Measurements from ENCODE around the gene NAA25. TPM values are rescaled to one million over a fixed set of nuclear protein-coding genes. Genes with fewer than 3 reads are reported as not detected.
A peak's percentile ranks its signal among the peaks of the same experiment; 100 is the strongest.

The NAA25 gene
- total and polyA plus RNA-seq, 9 of the 15 experiments (the other 6 are each of a cell fraction or from before 2014, with no cell fraction given): 26.6 to 59.6 (median 48.9) TPM

DNA sequence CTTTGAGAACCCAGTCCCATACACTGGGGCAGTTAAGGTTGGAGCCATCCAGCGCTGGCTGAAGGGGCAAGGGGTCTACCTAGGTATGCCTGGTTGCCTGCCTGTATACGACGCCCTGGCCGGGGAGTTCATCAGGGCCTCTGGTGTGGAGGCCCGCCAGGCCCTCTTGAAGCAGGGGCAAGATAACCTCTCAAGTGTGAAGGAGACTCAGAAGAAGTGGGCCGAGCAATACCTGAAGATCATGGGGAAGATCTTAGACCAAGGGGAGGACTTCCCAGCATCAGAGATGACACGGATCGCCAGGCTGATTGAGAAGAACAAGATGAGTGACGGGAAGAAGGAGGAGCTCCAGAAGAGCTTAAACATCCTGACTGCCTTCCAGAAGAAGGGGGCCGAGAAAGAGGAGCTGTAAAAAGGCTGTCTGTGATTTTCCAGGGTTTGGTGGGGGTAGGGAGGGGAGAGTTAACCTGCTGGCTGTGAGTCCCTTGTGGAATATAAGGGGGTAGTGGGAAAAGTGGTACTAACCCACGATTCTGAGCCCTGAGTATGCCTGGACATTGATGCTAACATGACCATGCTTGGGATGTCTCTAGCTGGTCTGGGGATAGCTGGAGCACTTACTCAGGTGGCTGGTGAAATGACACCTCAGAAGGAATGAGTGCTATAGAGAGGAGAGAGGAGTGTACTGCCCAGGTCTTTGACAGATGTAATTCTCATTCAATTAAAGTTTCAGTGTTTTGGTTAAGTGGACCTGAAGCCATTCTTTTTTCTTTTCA is 86.2 kb downstream of the NAA25 start:
- FAIRE-seq (no peak), DNase-seq (ENCODE audit: extremely low read depth in 1 of 4, low spot score in 3 of 4) (no peak), ATAC-seq (peak; percentile 23)
- Histone ChIP-seq H2AFZ (ENCODE audit: low read depth, low read length) (no peak overlapping the region), H3K9me1 (ENCODE audit: control insufficient read depth, insufficient read depth, low read length) (no peaks in the 10 kb centered on the region), H4K20me1 (replicated peaks; ENCODE audit: control insufficient read depth, insufficient read depth, low read length) (peaks cover 8% of the 10 kb centered on the region; the same call in 1 of the 2 replicates), H3K9me3 (replicated peaks; ENCODE audit: control insufficient read depth, insufficient read depth, low read depth, low read length) (no peaks in the 10 kb centered on the region), H3K79me2 (ENCODE audit: control insufficient read depth, insufficient read depth, low read length) (peaks cover 36% of the 10 kb centered on the region), H3K4me3 (no peak overlapping the region), H3K4me2 (ENCODE audit: insufficient read depth, low read length) (no peak overlapping the region), H3K27me3 (ENCODE audit: control insufficient read depth in 2 of 2, insufficient read depth in 2 of 2, low read length in 2 of 2) (no peaks in the 10 kb centered on the region), H3K27ac (ENCODE audit: extremely low read depth, low read depth, low read length) (no peak overlapping the region), H3K4me1 (replicated peaks in 1 of 2; ENCODE audit: control insufficient read depth in 2 of 2, insufficient read depth in 2 of 2, low read length in 2 of 2) (no peaks in the 10 kb centered on the region; a peak in 1 of 5 replicates), H3K9ac (ENCODE audit: insufficient read depth in 1 of 2, low read depth in 2 of 2, low read length in 2 of 2) (no peak overlapping the region), H3K36me3 (ENCODE audit: control insufficient read depth, insufficient read depth, low read length) (peaks cover 88% of the 10 kb centered on the region)
- 87% methylated on average over 9 of the region's 11 CpGs for WGBS (ENCODE audit: insufficient coverage, low coverage, missing lambda C conversion rate)
- intact Hi-C loops (cut with micrococcal nuclease) (no loop called here), in situ Hi-C loops (cut with MboI) (no loop called here)
- peak; percentile 60 for TF ChIP-seq SIRT6 (IDR thresholded peaks at IDR 0.05; ENCODE audit: low read depth, low read length)
- TF ChIP-seq HDAC1 (IDR thresholded peaks at IDR 0.05): no peak
- peak; percentile 52 for TF ChIP-seq POLR2A (conservative IDR thresholded peaks at IDR 0.05)
- no peak for TF ChIP-seq HES1 (IDR thresholded peaks at IDR 0.05; ENCODE audit: low read depth)
- no peak for TF ChIP-seq ZBTB49 (CRISPR knock-in tag; IDR thresholded peaks at IDR 0.05; ENCODE audit: borderline replicate concordance)
- no peak for TF ChIP-seq PHB2 (IDR thresholded peaks at IDR 0.05; ENCODE audit: low read depth)
- no peak for TF ChIP-seq ZNF24 (IDR thresholded peaks at IDR 0.05)
- TF ChIP-seq POLR2B (IDR thresholded peaks at IDR 0.05; ENCODE audit: low read depth, partially characterized antibody): peak; percentile 11
- TF ChIP-seq POLR2G (IDR thresholded peaks at IDR 0.05; ENCODE audit: low read depth, low read length): 0 out of 2 replicates have a peak, but pooled peaks have one; percentile 17
- no peak for TF ChIP-seq ZNF512 (tag; IDR thresholded peaks at IDR 0.05)
- no peak for TF ChIP-seq CSDE1 (IDR thresholded peaks at IDR 0.05)
- no peak for TF ChIP-seq RBM17 (IDR thresholded peaks at IDR 0.05; ENCODE audit: borderline replicate concordance, low read depth, low read length)
- TF ChIP-seq, protein P1, sequence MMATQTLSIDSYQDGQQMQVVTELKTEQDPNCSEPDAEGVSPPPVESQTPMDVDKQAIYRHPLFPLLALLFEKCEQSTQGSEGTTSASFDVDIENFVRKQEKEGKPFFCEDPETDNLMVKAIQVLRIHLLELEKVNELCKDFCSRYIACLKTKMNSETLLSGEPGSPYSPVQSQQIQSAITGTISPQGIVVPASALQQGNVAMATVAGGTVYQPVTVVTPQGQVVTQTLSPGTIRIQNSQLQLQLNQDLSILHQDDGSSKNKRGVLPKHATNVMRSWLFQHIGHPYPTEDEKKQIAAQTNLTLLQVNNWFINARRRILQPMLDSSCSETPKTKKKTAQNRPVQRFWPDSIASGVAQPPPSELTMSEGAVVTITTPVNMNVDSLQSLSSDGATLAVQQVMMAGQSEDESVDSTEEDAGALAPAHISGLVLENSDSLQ (IDR thresholded peaks at IDR 0.05): 0 out of 2 replicates have a peak, but pooled peaks have one; percentile 10
- TF ChIP-seq THRAP3 (IDR thresholded peaks at IDR 0.05; ENCODE audit: borderline replicate concordance): no peak
- no peak for TF ChIP-seq BHLHE40 (IDR thresholded peaks at IDR 0.05; ENCODE audit: low read length)
- ChIA-PET POLR2A (interaction anchor here (0.6 to 6.4 kb wide), 7 partner anchors 9 to 103 kb away, joined by 3 to 54 read pairs (median 3); partner anchors contain the start of genes ERP29, TMEM116 and TRAFD1), CTCF (ENCODE audit: low intra/inter-chr PET ratio) (no interaction called here)
- BruUV-seq (replicated peaks): TSS peak; percentile 82
